Ecto neural progenitor cell (in vitro differentiated cells): ENCODE data around the gene CHRM4.
"Not testable (repeated sequence)": the region's sequence is repeated elsewhere in the genome, so short reads cannot be mapped to it uniquely, and the experiment has no call there.

ENCODE experiments used
- DNase-seq: peaks from one replicate; pipeline ENCODE4 v3.0.0-alpha.2; 2018; ENCODE audit warnings: low spot score

The CHRM4 gene

DNA sequence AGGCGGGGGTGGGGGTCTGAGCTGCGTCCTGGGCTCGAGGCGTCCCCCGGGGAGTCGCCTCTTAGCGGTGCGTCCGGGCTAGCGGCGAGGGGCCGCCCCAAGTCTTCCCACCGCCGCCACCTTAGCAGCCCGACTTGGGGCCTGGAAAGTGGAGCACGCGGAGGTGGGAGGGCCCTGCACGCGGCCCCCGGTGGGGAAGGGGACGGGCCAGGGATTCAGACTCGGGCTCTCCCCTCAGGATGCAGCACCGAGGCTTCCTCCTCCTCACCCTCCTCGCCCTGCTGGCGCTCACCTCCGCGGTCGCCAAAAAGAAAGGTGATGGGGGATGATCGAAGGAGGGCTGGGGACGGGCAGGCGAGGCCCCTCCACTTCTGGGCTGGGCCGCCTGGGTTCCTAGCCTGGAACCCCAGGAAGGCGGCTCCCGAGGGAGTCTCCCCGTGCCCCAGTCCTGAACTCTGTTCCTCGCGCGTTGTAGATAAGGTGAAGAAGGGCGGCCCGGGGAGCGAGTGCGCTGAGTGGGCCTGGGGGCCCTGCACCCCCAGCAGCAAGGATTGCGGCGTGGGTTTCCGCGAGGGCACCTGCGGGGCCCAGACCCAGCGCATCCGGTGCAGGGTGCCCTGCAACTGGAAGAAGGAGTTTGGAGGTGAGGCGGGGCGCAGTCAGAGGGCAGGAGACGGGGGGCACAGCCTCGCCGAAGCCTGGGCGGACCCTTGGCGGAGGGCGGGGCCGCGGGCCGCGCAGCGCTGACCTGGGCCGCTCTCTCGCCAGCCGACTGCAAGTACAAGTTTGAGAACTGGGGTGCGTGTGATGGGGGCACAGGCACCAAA is 9.5 kb downstream of the CHRM4 start:
- peak; percentile 69 for DNase-seq

DNA sequence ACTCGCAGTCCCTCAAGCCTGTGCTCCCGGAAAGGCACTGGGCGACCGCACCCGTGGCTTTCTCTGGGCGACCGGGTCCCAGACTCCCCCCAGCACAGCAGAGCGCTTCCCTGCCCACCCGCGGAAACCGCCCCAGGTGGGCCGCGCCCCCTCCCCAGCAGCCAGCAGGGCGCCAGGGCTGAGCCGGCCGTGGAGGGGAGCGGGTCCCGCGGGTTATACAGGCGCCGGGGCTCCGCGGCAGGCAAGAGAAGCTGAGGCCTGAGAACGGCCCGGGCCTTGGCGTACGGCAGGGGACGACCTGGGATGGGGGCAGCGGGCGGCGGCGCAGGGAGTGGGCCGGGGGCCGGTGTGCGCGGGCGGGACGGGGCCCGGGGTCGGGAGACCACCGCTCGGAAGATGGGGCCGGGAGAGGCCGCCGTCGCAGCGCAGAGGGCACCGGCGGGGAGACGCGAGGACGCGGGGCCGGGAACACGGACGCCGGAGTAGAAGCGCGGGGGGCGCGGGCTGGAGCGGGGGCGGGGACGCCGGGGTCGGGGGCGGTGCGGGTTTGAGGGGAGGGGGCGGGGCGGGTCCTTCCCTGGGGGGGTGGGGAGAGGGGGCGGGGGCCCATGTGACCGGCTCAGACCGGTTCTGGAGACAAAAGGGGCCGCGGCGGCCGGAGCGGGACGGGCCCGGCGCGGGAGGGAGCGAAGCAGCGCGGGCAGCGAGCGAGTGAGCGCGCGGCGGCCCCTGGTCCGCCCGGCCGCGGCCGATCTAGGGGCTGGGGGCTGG is 10.3 kb downstream of the CHRM4 start, which contains the start of gene MDK:
Gene MDK, plus strand, starts transcription at position 622 of the 771 bp plus-strand sequence. CDS start 389 bp downstream, outside the sequence.
- peak; percentile 90 for DNase-seq

DNA sequence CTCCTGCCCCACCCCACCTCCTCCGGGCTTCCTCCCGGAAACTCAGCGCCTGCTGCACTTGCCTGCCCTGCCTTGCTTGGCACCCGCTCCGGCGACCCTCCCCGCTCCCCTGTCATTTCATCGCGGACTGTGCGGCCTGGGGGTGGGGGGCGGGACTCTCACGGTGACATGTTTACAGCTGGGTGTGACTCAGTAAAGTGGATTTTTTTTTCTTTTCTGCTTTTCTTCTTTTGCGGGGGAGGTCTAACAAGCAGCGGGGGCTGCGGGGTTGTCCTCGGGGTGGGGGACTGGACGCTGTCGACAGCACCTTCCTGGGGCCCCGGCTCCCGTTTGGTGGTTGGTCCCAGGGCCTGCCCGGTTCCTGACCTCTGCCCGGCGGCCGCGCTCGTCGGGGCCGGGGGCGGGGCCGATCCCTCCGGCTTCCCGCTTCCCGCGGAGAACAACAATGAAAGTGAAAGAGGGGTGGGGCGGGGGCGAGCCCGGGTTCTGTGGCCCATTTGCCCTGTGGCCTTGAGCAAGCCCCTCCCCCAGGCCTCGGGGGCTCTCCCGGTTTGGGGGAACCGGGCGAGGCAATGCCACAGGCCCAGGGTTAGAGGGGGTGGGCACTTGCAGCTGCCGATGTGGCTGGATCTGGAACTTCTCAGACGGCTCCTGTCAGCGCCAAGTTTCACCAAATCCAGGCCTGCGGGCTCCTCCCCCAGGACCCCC is 11.1 kb downstream of the CHRM4 start:
- peak; percentile 93 for DNase-seq

DNA sequence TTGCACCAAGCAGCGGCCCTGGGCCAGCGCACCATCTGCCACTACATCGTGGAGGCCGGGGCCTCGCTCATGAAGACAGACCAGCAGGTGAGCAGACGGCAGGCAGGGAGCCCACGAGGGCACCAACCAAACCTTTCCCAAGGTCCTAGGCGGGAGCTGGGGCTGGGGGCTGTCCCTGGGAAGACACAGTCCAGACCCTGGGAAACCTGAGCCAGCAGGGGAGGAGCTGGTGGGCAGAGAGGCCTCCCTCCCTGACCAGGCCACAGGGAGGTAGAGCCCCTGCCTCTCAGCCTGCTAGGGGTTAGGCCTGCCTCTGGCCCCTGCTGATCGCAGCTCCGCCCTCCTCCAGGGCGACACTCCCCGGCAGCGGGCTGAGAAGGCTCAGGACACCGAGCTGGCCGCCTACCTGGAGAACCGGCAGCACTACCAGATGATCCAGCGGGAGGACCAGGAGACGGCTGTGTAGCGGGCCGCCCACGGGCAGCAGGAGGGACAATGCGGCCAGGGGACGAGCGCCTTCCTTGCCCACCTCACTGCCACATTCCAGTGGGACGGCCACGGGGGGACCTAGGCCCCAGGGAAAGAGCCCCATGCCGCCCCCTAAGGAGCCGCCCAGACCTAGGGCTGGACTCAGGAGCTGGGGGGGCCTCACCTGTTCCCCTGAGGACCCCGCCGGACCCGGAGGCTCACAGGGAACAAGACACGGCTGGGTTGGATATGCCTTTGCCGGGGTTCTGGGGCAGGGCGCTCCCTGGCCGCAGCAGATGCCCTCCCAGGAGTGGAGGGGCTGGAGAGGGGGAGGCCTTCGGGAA is 11.9 kb downstream of the CHRM4 start:
- peak; percentile 88 for DNase-seq

DNA sequence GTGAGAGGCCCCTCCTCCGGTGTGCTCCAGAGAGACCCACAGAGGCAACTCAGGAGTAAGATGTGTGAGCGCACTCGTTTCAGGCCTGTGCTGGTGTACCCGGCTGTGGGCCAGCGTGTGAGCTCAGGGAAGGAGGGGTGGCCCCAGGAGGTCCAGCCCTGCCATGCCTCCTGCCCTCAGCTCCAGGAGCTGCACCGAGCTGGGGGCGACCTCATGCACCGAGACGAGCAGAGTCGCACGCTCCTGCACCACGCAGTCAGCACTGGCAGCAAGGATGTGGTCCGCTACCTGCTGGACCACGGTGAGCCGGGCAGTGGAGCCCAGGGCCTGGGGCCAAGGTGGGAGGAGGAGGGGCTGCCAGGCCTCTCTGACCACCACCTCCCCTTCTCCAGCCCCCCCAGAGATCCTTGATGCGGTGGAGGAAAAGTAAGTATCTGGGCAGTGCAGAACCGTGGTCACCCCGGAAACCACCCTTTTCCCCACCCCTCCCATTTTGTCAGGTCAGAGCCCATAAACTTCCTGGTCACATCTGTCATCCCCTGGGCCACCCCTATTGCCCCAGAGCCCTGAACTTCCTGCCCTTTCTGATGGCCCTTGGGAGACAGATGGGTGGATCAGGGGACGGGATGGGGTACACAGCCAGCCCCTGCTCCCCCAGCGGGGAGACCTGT is 12.6 kb downstream of the CHRM4 start:
- DNase-seq, result no peak

DNA sequence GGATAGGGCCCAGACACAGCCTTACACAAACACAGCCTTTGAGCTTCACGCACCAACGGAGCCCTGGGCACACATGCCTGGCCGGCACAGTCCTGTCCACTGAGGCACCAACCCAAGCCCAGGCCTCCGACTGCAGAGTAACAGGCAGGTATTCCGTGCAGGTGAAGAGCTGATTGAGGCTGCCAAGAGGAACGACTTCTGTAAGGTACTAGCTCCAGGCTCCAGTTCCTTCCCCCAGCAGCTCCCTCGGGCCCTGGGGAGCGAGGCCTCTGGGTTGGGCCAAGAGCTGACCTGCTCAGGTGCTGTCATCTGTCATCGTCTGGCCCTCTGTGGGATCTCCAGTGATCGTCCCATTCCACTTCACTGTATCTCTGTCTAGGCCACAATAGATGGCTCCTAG is 13.3 kb downstream of the CHRM4 start:
- DNase-seq, result no peak

DNA sequence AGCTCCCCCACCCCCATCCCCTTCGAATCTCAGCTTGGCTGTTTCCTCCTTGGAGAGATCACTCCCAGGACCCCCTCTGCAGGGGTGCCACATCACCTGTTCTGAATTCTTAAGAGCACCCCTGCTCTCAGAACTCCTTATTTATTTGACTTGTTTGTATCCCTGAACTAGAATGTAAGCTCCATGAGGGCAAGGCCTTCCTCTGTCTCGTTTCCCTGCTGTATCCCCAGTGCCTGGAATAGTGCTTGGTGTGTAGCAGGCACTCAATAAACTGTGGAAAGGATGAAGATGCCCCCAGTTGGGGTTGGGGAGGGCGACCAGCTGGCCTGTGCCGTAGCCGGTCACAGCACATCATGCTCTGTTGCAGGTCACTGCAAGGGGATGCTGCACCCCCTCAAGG is 13.7 kb downstream of the CHRM4 start:
- DNase-seq, result no peak

DNA sequence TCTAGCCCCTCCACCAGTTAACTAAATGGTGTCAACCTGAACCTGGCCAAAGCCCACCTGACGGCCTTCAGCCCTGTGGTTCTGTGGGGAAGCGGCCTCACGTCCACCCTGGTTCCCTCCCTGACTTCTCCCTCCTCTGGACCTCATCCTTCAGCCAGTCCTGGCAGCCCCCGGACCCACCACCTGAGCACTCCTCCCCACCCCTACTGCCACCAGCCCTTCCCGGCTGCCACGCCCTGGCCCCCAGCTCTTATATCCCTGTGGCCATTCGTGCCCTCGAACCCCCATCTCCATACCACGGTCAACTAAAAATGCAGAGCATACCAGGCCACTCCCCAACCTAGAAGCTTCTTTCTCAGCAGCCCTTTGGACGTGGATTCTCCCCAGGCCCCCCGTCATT is 14.3 kb downstream of the CHRM4 start:
- DNase-seq, result no peak

DNA sequence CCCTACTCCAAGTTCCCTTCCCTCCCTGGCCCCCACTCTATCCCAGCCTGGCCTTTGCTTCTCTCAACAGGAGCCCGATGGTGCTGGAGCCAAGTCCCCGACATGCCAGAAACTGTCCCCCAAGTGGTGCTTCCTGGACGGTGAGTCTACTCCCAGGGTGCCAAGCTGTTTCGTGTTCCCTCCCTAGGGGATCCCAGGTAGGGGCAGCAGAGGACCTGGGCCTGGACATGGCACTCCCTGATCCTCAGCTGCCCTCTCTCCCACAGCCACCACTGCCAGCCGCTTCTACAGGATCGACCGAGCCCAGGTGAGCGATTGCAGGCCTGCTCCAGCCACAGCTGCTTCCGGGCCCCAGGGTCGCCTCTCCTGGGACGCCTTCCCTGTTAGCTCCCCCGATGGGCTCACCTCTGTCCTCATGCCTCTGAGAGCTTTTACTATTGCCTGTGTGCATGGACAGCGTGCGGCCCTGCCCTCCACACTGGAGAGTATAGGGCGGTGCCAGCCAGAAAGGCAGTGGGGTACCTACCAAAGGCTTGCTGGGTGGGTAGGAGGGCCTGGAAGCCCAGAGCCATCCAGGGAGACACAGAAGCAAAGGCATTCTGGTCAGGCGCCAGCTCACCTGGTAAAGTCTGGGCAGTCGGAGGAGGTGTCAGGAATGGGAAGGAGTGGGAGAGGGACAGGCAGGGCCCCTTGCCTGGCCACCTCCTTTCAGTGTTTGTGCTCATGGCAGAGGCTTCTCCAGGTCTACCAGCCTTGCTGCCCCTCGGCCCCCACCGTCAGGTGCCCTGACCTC is 15.1 kb downstream of the CHRM4 start:
- no peak for DNase-seq

DNA sequence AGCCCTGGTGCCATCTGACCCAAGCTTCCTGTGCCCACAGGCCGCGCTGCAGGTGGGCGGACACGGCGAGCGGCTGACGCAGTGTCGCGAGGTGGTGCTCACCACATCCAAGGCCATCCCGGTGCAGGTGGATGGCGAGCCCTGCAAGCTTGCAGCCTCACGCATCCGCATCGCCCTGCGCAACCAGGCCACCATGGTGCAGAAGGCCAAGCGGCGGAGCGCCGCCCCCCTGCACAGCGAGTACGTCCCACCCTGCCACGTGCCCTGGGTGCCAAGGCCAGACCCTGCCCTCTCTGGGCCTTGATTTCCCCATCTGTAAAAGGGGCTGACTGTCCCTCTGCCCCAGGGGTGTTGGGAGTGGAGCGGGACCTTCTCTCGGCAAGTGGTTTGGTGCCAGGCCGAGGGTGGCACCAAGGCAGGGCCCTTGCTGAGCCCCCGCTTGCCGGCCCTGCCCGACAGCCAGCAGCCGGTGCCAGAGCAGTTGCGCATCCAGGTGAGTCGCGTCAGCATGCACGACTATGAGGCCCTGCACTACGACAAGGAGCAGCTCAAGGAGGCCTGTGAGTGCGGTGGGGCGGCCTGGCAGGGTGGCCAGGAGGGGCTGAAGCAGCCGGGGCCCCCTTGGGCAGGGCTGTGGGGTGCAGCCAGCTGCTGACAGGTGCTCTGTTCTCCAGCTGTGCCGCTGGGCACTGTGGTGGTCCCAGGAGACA is 16.0 kb downstream of the CHRM4 start:
- DNase-seq, result no peak

DNA sequence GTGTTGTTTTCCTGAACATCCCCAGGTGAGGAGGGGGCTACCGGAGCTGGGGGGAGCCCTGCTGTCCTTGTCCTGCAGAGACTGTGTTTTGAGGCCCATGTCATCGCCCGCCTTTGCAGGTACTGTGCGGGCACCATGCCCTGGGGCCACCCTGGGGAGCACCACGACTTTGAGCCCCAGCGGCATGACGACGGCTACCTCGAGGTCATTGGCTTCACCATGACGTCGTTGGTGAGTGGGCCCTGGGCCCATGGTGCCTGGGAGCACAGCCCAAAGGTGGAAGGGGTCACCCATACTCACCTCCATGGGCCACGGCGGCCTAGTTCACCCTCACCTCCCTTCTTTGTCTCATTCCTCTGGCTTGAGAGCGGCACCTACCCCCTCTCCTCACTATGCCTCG is 16.8 kb downstream of the CHRM4 start:
- DNase-seq, result no peak

DNA sequence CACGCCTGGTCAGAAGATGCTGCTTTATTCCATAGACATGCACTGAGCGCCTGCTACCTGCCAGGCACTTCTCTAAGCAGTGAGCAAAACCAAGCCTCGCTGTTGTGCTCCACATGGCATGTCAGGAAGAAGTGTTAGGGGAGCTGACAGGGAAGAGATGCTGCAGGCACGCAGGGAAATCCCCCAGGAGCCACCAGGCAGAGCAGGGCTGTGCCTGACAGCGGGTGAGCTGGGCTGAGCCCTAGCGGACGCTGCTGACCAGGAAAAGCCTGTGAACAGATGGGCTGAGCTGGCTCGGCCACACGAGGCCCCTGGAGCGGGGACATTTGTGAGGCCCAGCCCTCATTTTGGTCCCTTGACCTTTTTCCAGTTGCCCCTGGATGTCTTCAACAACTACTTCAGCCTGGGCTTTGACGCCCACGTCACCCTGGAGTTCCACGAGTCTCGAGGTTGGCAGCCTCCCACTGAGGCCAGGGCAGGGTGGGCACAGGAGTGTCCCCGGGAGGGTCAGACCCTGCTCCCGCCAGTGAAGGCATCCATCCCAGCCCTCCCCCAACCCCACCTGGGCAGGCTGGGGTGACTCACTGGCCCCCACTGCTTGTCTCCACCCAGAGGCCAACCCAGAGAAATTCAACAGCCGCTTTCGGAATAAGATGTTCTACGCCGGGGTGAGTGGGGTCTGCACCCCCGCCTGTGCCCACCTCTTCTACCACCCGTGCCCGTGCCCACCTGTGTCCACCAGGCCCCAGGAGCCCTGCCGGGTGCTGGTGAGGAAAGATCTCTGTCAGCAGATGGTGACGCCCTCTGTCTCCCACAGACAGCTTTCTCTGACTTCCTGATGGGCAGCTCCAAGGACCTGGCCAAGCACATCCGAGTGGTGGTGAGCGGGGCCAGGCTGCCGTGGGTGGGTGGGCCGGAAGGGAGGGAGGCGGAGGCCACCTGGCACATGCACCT is 17.5 kb downstream of the CHRM4 start:
- no peak for DNase-seq

DNA sequence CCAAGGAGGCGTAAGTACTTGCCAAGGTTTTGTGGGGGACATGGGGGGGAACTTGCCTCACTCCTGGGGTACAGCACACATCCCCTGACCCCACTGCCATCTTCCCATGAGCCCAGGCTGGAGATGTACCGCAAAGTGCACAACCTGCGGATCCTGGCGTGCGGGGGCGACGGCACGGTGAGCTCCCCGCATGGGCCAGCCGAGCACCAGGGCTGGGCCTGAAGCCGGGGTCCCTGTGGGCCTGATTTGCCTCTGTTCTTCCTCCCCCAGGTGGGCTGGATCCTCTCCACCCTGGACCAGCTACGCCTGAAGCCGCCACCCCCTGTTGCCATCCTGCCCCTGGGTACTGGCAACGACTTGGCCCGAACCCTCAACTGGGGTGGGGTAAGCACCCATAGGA is 19.1 kb downstream of the CHRM4 start:
- DNase-seq, result not testable (repeated sequence)

DNA sequence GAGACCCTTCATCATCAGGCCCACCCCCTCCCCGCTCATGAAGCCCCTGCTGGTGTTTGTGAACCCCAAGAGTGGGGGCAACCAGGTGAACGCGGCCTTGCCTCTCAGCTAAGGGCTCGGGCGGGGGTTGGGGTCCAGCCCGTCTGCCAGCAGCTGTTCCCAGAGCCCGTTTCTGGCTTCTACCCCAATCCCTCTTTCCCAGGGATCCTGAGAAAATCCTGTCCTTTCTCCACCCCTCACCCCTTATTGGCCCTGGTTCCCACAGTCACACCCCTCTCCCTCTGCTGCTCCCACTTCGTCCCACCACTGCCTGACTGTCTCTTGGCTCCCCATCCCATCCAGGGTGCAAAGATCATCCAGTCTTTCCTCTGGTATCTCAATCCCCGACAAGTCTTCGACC is 19.5 kb downstream of the CHRM4 start:
- DNase-seq, result no peak

DNA sequence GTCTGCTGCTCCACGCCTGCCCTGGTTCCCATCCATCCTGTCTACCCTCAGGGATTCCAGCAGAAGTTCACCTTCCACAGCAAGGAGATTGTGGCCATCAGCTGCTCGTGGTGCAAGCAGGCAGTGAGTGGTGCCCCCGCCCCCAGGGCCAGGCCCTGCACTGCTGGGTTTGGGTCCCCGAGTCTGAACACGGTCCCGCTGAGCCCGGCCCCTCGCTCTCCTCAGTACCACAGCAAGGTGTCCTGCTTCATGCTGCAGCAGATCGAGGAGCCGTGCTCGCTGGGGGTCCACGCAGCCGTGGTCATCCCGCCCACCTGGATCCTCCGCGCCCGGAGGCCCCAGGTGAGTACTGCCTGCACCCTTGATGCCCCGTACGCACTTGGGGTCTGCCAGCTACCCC is 20.3 kb downstream of the CHRM4 start:
- not testable (repeated sequence) for DNase-seq

DNA sequence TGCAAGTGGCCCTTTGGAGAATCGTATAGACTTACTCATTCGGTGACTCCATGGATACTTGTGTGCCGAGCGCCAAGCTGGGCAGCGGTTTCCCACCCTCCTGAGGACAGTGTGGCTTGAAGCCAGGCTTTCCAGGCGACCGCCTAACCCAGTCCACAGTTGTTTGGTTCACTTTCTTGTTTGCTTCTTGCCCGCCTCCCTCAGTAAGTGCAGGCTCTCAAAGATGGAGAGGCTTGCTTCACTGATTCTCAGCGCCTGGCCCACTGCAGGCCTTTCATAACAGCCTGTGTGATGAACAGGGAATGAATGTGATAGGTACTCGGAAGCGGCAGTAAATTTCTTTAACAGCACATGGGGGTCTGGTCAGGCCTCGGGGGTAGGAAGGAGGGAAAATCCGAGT is 21.3 kb downstream of the CHRM4 start:
- no peak for DNase-seq

DNA sequence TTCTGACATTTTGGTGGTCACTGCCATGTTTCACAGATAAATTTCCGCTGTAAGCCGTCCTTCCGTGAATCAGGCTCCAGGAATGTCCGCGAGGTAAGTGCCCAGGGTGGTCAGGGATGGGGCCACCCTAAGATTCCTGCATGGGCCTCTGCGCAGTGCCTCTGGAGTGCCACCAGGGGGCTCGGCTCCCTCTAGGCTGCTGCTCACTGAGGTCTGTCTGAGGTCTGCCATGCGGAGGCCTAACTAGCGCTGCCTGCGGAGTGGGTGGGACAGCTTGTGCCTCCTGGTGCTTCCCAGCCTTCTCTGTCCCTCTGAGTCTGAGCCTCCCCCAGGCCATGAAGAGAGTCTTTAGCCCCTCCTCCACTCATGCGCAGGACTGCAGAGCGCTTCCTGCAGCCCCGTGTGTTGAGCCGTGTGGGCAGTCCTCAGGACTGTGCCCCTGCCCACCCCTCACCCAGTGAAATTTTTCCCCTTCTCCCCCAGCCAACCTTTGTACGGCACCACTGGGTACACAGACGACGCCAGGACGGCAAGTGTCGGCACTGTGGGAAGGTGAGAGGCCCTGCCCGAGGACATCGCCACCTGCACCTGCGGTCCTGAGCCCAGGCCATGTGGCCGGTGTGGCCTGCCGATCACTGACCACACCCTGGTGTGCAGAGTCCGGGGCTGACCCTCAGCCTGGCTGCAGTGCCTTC is 22.0 kb downstream of the CHRM4 start:
- peak; percentile 86 for DNase-seq

DNA sequence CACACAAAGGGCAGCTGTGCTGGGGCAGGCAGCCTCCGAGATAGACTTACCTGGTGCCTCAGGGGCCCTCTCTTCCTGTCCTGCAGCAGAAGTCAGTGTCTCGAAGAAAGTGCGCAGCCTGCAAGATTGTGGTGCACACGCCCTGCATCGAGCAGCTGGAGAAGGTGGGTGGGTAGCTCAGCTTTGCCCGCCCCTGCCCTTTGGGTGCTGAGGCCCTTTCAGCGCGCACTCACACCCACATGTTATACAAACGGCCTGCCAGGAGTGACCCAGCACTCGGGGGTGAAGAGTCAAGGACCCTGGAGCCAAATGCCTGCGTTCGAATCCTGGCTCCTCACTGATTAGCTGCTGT is 23.7 kb downstream of the CHRM4 start:
- DNase-seq, result no peak
